SK-MEL-5 (cell line): ENCODE results near the gene DLEC1. TPM values are rescaled to one million over a fixed set of nuclear protein-coding genes. Genes with fewer than 3 reads are reported as not detected.
"Not testable (repeated sequence)": the region's sequence is repeated elsewhere in the genome, so short reads cannot be mapped to it uniquely, and the experiment has no call there.

ENCODE experiments used
- DNase-seq: peaks from one replicate; pipeline ENCODE4 v3.0.0-alpha.2; 2016; ENCODE audit warnings: low read depth, low spot score
- in situ Hi-C: cut with HindIII; loops from 2 replicates; pipeline ENCODE4 v1.10.0; 2016; ENCODE audit warnings: low sequenced_read_pairs, high pct_unique_total_duplicates, low pct_unique_long_range_greater_than_20kb
- total RNA-seq: library from RNA; depleted of rRNA; stranded (reverse); fragments of >200 nt; shearing (Covaris generic); gene quantifications from 2 replicates; pipeline ENCODE4 v1.2.3, GENCODE V29; 2014

The DLEC1 gene
- total RNA-seq, 1 experiment from 2014 or later = not detected

DNA sequence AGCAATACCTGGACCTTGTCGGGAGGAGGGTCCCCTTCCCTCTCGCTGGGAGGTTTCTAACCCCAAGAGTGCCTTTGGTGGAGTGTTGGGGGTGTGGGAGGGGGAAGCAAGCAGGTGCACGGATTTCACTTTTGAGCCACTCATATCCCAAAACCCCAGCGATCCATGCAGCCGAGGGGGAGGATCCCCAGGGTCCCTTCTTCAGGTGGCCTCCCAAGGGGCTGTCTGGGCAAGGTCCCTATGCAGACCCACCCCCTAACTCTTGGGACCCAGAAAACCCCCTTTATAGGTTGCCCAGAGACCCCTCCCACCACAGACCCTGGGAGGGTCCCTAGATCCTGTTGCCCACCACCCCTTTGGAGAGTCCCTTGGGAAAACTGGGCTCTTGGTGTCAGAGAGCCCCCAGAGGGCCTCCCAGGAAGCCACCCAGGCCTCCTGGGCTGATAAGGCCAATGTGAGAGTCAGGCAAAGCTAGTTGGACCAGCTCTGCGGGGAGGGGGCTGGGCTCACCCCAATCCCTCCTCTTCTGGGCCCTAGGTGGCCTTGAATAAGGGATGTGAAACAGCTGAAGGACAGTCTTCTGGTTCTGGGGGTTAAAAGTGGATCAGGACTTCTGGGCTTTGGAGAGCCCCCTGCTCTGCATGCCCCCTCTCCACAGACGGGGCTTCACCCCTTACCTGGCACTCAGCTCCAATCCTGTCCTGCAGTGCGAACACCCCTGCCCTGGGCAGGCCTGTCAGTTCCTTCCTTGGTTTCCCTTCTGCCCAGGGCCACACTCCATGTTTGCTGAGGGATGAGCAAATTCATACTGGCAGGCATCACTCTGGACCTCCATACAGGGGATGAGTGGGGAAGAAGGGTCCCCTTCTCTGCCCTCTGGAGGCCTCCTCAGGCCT lies 8.6 kb upstream of the DLEC1 start:
- in situ Hi-C loops = no loop called here
- no peak for DNase-seq

GRCh38 chr3:38031022-38031994 lies 7.7 kb upstream of the DLEC1 start:
- in situ Hi-C loops = no loop called here
- no peak for DNase-seq

DNA sequence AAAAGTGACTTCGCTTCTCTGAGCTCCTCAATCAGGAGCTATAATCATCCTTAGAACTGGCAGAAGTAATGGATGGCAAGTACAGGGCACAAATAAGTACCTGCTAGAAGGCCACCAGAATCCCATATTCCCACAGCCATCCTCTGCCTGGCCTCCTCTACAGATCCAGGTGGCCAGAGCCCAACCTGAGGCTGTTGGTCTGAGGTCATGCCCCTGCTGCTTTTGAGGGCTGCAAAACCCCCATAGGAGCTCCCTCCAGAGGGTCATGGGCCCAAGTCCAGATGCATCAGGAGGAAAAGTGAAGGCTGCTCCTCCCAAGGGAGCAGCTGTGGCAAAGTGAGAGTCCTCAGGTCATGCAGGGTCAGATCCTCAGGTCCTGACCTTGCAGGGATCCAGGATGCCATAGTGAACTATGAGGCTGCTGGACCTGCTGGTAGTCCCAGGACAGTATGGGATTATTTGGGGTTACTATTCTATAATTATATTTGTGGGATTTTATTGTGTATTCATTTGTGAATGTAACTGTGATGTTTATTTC lies 6.6 kb upstream of the DLEC1 start:
- in situ Hi-C loops = no loop called here
- no peak for DNase-seq

DNA sequence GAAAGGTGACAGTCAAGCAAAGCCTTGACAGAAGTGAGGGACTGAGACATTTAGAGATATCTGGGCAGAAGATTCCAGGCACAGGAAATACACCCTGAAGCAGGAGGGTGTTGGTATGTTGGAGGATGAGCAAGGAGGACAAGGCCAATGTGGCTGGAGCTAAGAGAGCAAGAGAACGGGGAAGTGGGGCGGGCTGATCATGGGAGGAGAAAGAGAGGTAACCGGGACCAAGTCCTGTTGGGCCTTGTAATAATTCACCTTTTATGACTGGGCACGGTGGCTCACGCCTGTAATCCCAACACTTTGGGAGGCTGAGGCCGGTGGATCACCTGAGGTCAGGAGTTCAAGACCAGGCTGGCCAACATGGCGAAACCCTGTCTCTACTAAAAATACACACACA lies 5.4 kb upstream of the DLEC1 start:
- DNase-seq, in situ Hi-C loops: not testable (repeated sequence)

GRCh38 chr3:38034335-38034734 lies 4.7 kb upstream of the DLEC1 start:
- DNase-seq, in situ Hi-C loops: not testable (repeated sequence)

DNA sequence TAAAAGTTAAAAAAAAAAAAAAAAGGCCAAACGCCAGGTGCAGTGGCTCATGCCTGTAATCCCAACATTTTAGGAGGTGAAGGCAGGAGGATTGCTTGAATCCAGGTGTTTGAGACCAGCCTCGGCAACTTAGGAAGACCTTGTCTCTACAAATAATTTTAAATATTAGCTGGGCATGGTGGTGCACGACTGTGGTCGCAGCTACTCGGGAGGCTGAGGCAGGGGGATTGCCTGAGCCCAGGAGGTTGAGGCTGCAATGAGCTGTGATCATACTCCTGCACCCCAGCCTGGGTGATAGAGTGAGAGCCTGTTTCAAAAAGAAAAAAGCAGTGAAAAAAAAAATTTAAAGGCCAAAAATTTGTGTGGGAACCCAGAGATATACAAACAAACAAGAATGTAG lies 2.7 kb upstream of the DLEC1 start:
- DNase-seq = no peak
- in situ Hi-C loops = no loop called here

GRCh38 chr3:38036906-38037305 lies 2.1 kb upstream of the DLEC1 start:
- in situ Hi-C loops = no loop called here
- DNase-seq = no peak

DNA sequence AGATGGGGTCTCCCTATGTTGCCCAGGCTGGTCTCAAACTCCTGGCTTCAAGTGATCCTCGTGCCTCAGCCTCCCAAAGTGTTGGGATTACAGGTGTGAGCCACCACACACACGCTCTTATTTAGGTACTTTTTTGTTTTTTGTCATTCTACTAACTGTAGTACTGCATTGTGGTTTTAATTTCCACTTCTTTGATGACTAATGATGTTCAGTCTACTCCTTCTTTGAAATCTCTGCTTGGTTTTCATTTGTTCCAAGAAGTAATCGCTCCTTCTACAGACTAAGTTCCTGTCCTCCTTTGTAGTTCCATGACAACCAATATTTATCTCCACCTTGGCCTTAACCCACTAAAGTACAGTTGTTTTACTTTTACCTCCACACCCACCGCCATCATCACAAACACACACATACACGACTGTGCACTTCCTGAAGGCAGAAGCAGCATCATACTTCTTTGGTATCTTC lies 529 bp upstream of the DLEC1 start:
- no peak for DNase-seq
- in situ Hi-C loops = no loop called here

DNA sequence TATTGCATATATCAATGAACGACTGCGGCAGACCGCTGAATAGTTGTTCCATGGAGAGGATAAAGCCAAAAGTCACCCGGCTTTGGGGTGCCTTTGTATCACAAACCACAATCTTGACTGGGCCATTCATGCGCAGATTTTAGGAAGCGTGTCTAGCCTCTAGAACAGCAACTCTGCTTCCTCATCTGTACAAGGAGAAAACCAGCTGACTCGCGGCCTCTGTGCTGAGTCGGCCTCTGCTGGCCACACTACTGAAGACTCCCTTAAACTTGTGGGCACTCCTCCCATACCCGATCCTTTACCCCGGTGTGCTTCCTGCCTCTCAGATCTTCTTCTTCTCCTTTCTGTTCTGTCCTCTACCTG lies 872 bp downstream of the DLEC1 start:
- in situ Hi-C loops = no loop called here
- DNase-seq = no peak

DNA sequence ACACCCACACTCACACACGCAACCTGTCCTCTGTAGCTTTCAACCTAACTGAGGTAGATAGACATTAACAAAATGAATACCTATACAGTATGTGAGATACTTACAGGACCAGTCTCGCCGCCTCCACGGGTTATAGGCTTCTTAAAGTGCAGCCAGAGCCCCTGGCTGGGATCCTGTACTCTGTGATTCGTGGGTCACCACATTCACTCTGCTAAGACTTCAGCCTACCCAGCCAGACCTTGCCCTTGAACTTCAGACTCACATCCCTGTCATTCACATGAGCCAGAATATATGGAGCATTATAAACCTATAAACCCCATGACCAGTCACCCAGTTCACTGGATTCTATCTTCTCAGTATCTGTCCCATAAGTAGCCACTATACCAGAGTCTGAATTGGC lies 1.4 kb downstream of the DLEC1 start:
- in situ Hi-C loops = no loop called here
- no peak for DNase-seq

DNA sequence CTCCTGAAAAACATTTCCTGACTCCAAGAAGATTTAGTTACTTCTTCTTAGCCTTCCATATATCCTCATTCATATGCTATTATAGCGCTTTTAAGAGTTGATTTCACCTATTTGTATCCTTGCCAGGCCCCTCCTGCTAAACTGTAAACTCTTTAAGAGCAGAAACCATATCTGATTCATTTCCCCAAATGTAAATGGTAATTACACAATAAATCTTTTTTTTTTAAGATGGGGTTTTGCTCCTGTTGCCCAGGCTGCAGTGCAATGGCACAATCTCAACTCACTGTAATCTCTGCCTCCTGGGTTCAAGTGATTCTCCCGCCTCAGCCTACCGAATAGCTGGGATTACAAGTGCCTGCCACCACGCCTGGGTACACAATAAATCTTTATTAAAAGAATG lies 4.5 kb downstream of the DLEC1 start:
- in situ Hi-C loops = no loop called here
- no peak for DNase-seq

DNA sequence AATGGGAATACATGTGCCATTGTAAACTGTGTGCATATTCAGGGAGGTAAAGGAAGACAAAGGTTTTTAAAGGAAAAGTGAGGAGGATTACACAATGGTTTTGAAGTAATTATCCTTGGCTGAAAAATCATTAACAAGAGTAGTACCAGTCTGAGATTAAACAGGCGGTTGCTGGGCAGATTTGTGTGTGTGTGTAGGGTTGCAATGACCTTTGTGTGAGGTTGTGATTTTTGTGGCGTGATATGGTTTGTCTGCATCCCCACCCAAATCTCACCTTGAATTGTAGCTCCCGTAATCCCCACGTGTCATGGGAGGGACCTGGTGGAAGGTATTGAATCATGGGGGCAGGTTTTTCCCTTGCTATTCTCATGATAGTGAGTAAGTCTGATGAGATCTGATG lies 7.0 kb downstream of the DLEC1 start:
- in situ Hi-C loops = no loop called here
- DNase-seq = no peak

GRCh38 chr3:38046821-38047220 lies 7.8 kb downstream of the DLEC1 start:
- in situ Hi-C loops = no loop called here
- no peak for DNase-seq

DNA sequence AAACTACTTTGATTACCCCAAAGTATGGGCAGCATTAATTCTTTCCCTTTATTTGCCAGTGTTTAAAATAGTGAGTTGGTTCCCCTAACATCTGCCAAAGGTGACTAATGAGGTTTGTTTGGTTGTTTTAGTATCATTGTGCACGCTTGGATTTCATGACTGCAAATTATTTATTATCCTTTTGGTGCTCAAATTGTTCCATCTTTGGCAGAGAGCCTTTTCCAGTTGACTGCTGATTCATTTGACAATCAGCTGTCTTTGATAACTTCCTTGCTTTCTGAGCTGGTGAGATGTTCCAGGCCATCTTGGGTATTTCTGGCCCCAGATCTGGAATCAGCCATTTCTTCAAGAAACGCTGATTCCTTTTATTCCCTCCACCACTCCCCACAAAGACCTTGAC lies 8.9 kb downstream of the DLEC1 start:
- in situ Hi-C loops = no loop called here

GRCh38 chr3:38049358-38050126 lies 10.5 kb downstream of the DLEC1 start:
- in situ Hi-C loops = no loop called here
- DNase-seq = no peak

More for the DNA sequence above, 8.9 kb downstream of the DLEC1 start:
- DNase-seq = no peak

DNA sequence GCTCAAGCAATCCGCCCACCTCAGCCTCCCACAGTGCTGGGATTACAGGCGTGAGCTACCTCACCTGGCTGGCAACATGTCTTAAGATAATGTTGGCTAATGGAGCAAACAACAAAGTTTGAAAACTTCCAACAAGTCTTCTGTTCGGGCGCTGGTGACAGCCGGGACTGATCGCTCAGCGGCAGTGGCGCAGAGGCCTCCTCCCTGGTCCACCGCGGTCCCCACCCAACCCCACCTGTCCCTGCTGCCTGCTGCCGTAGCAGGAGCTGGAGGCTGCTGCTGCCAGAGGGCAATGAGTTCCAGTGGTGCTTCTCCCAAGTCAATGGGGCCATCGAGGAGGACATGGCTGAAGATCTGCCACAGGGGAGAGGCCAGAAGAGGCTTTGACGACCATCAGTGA lies 12.1 kb downstream of the DLEC1 start:
- no peak for DNase-seq
- in situ Hi-C loops = no loop called here

GRCh38 chr3:38053286-38053685 lies 14.3 kb downstream of the DLEC1 start:
- DNase-seq, in situ Hi-C loops: not testable (repeated sequence)
